Spleen (tissue), 11 donors: ENCODE data around the gene WDR7. TPM values are rescaled to one million over a fixed set of nuclear protein-coding genes. Genes with fewer than 3 reads are reported as not detected.

Source experiments
- DNase-seq: peaks from one replicate; pipeline ENCODE4 v3.0.0-alpha.2; 2020
- H3K27ac ChIP-seq, 8 donors: fragments of 200-600 bp; sonication (generic) in 7 of 8; 1 replicate in 4 of 8; 2 replicates in 4 of 8; pipeline versions ENCODE4 v1.5.0 to v1.8.0; 2016 to 2021; ENCODE audit warnings: inconsistent platforms in 4 of 8, mild to moderate bottlenecking in 4 of 8, moderate library complexity in 1 of 8
- H3K27me3 ChIP-seq, 7 donors: fragments of 200-600 bp; sonication (generic) in 6 of 7; replicated peaks in 1 of 7; 1 replicate in 4 of 7; 2 replicates in 3 of 7; pipeline versions ENCODE4 v1.5.0 to v1.8.0; 2016 to 2021; ENCODE audit warnings: inconsistent platforms in 3 of 7, mild to moderate bottlenecking in 1 of 7
- H3K36me3 ChIP-seq, 6 donors: fragments of 200-600 bp; sonication (generic) in 5 of 6; 1 replicate in 4 of 6; 2 replicates in 2 of 6; pipeline versions ENCODE4 v1.5.0 to v1.8.0; 2016 to 2021; ENCODE audit warnings: inconsistent platforms in 2 of 6
- H3K4me1 ChIP-seq, 6 donors: fragments of 200-600 bp; sonication (generic) in 5 of 6; 1 replicate in 3 of 6; 2 replicates in 3 of 6; pipeline versions ENCODE4 v1.5.0 to v1.8.0; 2016 to 2021; ENCODE audit warnings: inconsistent platforms in 3 of 6
- H3K4me3 ChIP-seq, 8 donors: fragments of 200-600 bp; sonication (generic) in 7 of 8; 1 replicate in 4 of 8; 2 replicates in 4 of 8; pipeline versions ENCODE4 v1.5.0 to v1.8.0; 2016 to 2021; ENCODE audit warnings: inconsistent platforms in 4 of 8, mild to moderate bottlenecking in 4 of 8, moderate library complexity in 2 of 8
- H3K9me3 ChIP-seq, 8 donors: fragments of 200-600 bp; sonication (generic) in 7 of 8; 1 replicate in 4 of 8; 2 replicates in 4 of 8; pipeline versions ENCODE4 v1.5.0 to v1.8.0; 2016 to 2021; ENCODE audit warnings: inconsistent platforms in 4 of 8
- CTCF ChIP-seq, 11 experiments: fragments of 200-600 bp in 7 of 11; fragments of 450-650 bp in 4 of 11; sonication (generic) in 4 of 11; IDR thresholded peaks in 8 of 11; conservative IDR thresholded peaks in 3 of 11; 1 replicate in 7 of 11; 2 replicates in 4 of 11; pipeline versions ENCODE4 v1.4.0 to v1.8.0; 2016 to 2021; ENCODE audit warnings: antibody characterized with exemption in 11 of 11, inconsistent platforms in 4 of 11, mild to moderate bottlenecking in 1 of 11
- POLR2A ChIP-seq, 3 donors: fragments of 450-650 bp; IDR thresholded peaks; one replicate each; pipeline ENCODE4 v1.5.1; 2017; ENCODE audit warnings: antibody characterized with exemption in 3 of 3, mild to moderate bottlenecking in 1 of 3
- POLR2AphosphoS5 ChIP-seq, 3 donors: sonication (generic); formaldehyde crosslinking; IDR thresholded peaks; one replicate each; pipeline ENCODE4 v1.5.1; 2017; ENCODE audit warnings: antibody characterized with exemption in 3 of 3
- WGBS, 5 donors: extraction: QIAGEN DNeasy Blood & Tissue Kit in 3 of 5; methylation state at CpG; one replicate each; pipeline versions ENCODE4 v1.1.5 to v1.1.7; 2013 to 2018; 5-methylcytosine and 5-hydroxymethylcytosine counted together
- intact Hi-C: fragments of 100-400 bp; cut with DNase I; formaldehyde crosslinking; loops from one replicate; pipeline ENCODE4 v1.15.0; 2023; ENCODE audit warnings: low total_unique reads
- polyA plus RNA-seq, 3 donors: library from polyadenylated mRNA; stranded (reverse); fragments of 200-250 nt; gene quantifications; one replicate each; pipeline ENCODE4 v1.2.1, GENCODE V29; 2013
- total RNA-seq, 7 donors: library from RNA; depleted of rRNA in 3 of 7; stranded (reverse); fragments of >200 nt in 3 of 7; fragmentation: NEBNext Ultra II Directional in 4 of 7; extraction: Animal tissue kit (Norgen Biotek cat#: 25700) in 4 of 7; gene quantifications; one replicate each; pipeline versions ENCODE4 v1.1.0 to v1.2.1, GENCODE V29; 2016 to 2021
- donor health status: healthy with polysubstance abuse.
- donor health status: DM: no; HTN: no; CAD: no; lungs with moderate emphysema.
- donor health status: DM: no; HTN: no; CAD: no.
- donor health status: Bipolar disorder and iron deficiency.
- donor health status: healthy.
- donor health status: DM: no; HTN: no; CAD: no.
- donor health status: DM: yes; HTN: yes; CAD: no.

WDR7 gene
- total and polyA plus RNA-seq, 10 donors, result 2.8 to 55.9 (median 42.8) TPM

GRCh38 chr18:56889621-56890020, 238.5 kb downstream of the WDR7 start:
- Histone ChIP-seq H3K27ac (no peak overlapping the region), H3K27me3 (no peaks in the 10 kb centered on the region), H3K4me3 (no peak overlapping the region), H3K4me1 (no peaks in the 10 kb centered on the region), H3K9me3 (peaks cover 0 to 7% (median 0%) of the 10 kb centered on the region in 8 donors), H3K36me3 (peaks cover 0 to 20% (median 2%) of the 10 kb centered on the region in 6 donors)
- no peak for DNase-seq
- intact Hi-C loops, result no loop called here
- TF ChIP-seq CTCF (IDR thresholded peaks at IDR 0.05 in 8 of 11, conservative IDR thresholded peaks at IDR 0.05 in 3 of 11) (no peak), POLR2AphosphoS5 (IDR thresholded peaks at IDR 0.05) (no peak), POLR2A (IDR thresholded peaks at IDR 0.05) (no peak)
- 91 to 98% (median 95%) methylated on average over 2 of the region's 2 CpGs for WGBS, 5 donors

GRCh38 chr18:56890632-56891031, 239.5 kb downstream of the WDR7 start:
- intact Hi-C loops, result no loop called here
- H3K4me1 ChIP-seq, result no peaks in the 10 kb centered on the region
- no peak overlapping the region for H3K27ac ChIP-seq
- DNase-seq, result no peak
- H3K36me3 ChIP-seq, result peaks cover 0 to 13% (median 0%) of the 10 kb centered on the region in 6 donors
- H3K4me3 ChIP-seq, result no peak overlapping the region
- peaks cover 0 to 6% (median 0%) of the 10 kb centered on the region in 8 donors for H3K9me3 ChIP-seq
- TF ChIP-seq CTCF (IDR thresholded peaks at IDR 0.05 in 8 of 11, conservative IDR thresholded peaks at IDR 0.05 in 3 of 11) (no peak), POLR2A (IDR thresholded peaks at IDR 0.05) (no peak), POLR2AphosphoS5 (IDR thresholded peaks at IDR 0.05) (no peak)
- 81 to 100% (median 92%) methylated on average over 1 of the region's 1 CpG for WGBS, 5 donors
- no peaks in the 10 kb centered on the region for H3K27me3 ChIP-seq

- Histone ChIP-seq H3K4me1 (no peaks in the 10 kb centered on the region), H3K4me3 (no peak overlapping the region), H3K27me3 (no peaks in the 10 kb centered on the region), H3K9me3 (peaks cover 0 to 3% (median 0%) of the 10 kb centered on the region in 8 donors), H3K36me3 (peaks cover 0 to 13% (median 0%) of the 10 kb centered on the region in 6 donors), H3K27ac (no peak overlapping the region)
- WGBS, 5 donors, result 82 to 91% (median 83%) methylated on average over 3 of the region's 3 CpGs
- intact Hi-C loops, result no loop called here
- DNase-seq, result no peak
- no peak for TF ChIP-seq POLR2AphosphoS5 (IDR thresholded peaks at IDR 0.05)
These were observed 240.0 kb downstream of the WDR7 start for GRCh38 chr18:56891116-56891515.

DNA sequence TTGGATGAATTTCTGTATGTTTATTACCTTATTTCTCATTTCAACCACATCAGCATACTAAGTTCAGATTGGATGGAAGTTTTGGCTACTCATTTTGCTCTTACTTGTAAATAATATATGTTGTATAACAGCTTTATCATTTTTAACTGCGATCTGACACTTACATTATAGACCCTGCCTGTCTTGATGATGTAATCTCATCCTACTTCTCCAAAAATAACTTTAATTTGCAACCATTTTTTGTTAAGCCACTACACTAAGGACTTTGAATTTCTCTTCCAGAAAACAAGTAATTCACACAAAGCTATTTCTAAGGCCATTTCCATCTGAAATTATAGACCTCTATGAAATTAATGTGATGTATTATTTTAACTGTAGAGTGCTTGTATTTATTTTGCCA, 240.7 kb downstream of the WDR7 start:
- TF ChIP-seq POLR2A (IDR thresholded peaks at IDR 0.05) (no peak), POLR2AphosphoS5 (IDR thresholded peaks at IDR 0.05) (no peak), CTCF (IDR thresholded peaks at IDR 0.05 in 8 of 11, conservative IDR thresholded peaks at IDR 0.05 in 3 of 11) (no peak)
- no peaks in the 10 kb centered on the region for H3K4me1 ChIP-seq
- no peaks in the 10 kb centered on the region for H3K27me3 ChIP-seq
- WGBS, 5 donors, result 83 to 86% (median 85%) methylated on average over 1 of the region's 1 CpG
- DNase-seq, result no peak
- peaks cover 0 to 13% (median 0%) of the 10 kb centered on the region in 6 donors for H3K36me3 ChIP-seq
- no peak overlapping the region for H3K27ac ChIP-seq
- no peaks in the 10 kb centered on the region for H3K9me3 ChIP-seq
- no peak overlapping the region for H3K4me3 ChIP-seq
- intact Hi-C loops, result no loop called here

- Histone ChIP-seq H3K4me1 (no peaks in the 10 kb centered on the region), H3K4me3 (no peak overlapping the region), H3K9me3 (no peaks in the 10 kb centered on the region), H3K27ac (no peak overlapping the region), H3K27me3 (no peaks in the 10 kb centered on the region), H3K36me3 (no peaks in the 10 kb centered on the region)
- intact Hi-C loops, result no loop called here
- WGBS, 5 donors, result 46 to 50% (median 50%) methylated on average over 2 of the region's 2 CpGs
- DNase-seq, result no peak
- TF ChIP-seq POLR2AphosphoS5 (IDR thresholded peaks at IDR 0.05), result no peak
- TF ChIP-seq POLR2A (IDR thresholded peaks at IDR 0.05), result no peak
- no peak for TF ChIP-seq CTCF (IDR thresholded peaks at IDR 0.05 in 8 of 11, conservative IDR thresholded peaks at IDR 0.05 in 3 of 11)
These were observed 246.0 kb downstream of the WDR7 start for GRCh38 chr18:56897122-56897521.
